NT2/D1 (cell line): ENCODE data around the gene CMTM4.
"Not testable (repeated sequence)": the region's sequence is repeated elsewhere in the genome, so short reads cannot be mapped to it uniquely, and the experiment has no call there.

ENCODE experiments used
- SUZ12 ChIP-seq: IDR thresholded peaks from 2 replicates; pipeline ENCODE4 v1.6.1; 2011; ENCODE audit not compliant: insufficient read length, insufficient read depth; ENCODE audit errors: extremely low read depth
- YY1 ChIP-seq: IDR thresholded peaks from 2 replicates; pipeline ENCODE4 v1.6.1; 2011; ENCODE audit not compliant: insufficient read length, insufficient read depth

GRCh38 chr16:66567270-66567669, 129.3 kb downstream of the CMTM4 start:
- TF ChIP-seq YY1, SUZ12: not testable (repeated sequence)
